Suprapubic skin (tissue), 4 donors: ENCODE measurements around the gene FGD5.

Source experiments
- CTCF ChIP-seq, 2 donors: fragments of 200-600 bp in 1 of 2; fragments of 450-650 bp in 1 of 2; sonication (generic) in 1 of 2; IDR thresholded peaks; one replicate each; pipeline ENCODE4 v1.5.1; 2016 to 2019; ENCODE audit warnings: antibody characterized with exemption in 2 of 2, mild to moderate bottlenecking in 1 of 2, moderate library complexity in 1 of 2
- EP300 ChIP-seq: sonication (generic); formaldehyde crosslinking; IDR thresholded peaks from one replicate; pipeline ENCODE4 v1.6.1; 2017; ENCODE audit warnings: antibody characterized with exemption
- POLR2A ChIP-seq, 2 donors: fragments of 450-650 bp; IDR thresholded peaks; one replicate each; pipeline ENCODE4 v1.6.1; 2017; ENCODE audit warnings: antibody characterized with exemption in 2 of 2, mild to moderate bottlenecking in 2 of 2, moderate library complexity in 2 of 2
- POLR2AphosphoS5 ChIP-seq, 3 donors: sonication (generic); formaldehyde crosslinking; IDR thresholded peaks; one replicate each; pipeline ENCODE4 v1.6.1; 2017; ENCODE audit warnings: antibody characterized with exemption in 3 of 3

GRCh38 chr3:14921811-14922705, 103.3 kb downstream of the FGD5 start:
- TF ChIP-seq CTCF (IDR thresholded peaks at IDR 0.05) (no peak), EP300 (no peak), POLR2A (IDR thresholded peaks at IDR 0.05) (no peak), POLR2AphosphoS5 (IDR thresholded peaks at IDR 0.05) (no peak)
